Measurements from ENCODE around the gene ARHGEF17.

ARHGEF17 gene

DNA sequence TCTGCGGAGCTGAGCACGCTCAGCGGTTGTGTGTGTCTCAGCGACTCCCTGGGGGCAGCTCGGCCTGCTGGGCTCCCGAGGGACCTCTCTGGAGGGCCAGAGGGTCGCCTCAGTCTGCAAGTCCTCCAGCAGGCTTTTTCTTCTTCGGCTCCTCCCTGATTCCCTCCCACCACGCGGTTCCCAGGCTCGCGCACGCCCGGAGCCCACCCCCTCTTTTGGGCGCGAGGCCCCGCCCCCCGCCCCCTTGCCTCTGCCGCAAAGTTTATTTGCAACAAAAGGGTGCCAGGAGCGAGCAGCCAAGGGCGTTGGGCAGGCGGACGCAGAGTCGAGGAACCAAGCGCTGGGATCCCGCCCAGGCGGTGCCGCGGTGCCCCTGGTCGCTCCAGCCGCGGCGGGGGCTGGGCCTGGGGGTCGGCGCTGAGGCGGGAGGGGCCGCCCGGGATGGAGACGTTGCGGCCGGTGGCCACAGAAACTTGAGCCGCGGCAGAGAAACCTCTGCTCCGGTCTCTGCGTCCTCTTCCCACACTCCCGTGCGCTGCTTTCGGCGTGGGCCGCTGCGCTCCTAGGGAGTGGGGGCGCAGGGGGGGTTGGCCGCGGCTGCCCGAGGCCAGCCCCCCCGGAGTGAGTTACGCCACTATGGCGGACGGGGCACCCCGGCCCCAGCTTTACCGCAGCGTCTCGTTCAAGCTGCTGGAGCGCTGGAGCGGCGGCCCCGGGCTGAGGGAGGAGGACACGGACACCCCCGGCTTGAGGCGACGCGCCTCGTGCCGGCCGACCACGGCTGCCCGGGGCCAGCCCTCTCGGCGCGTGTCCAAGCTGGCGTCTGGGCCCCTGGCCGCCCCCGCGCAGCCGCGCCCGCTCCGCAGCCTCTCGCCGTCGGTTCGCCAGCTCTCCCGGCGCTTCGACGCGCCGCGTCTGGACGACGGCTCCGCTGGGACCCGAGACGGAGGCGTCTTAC lies at the start of gene ARHGEF17:
ARHGEF17 (plus strand) TSS at position 274 of the 958 bp plus-strand sequence; CDS start at position 637, 363 bp downstream.
- TF ChIP-seq ZNF274 (IDR thresholded peaks at IDR 0.05; ENCODE audit: low read depth, low read length), result no peak

DNA sequence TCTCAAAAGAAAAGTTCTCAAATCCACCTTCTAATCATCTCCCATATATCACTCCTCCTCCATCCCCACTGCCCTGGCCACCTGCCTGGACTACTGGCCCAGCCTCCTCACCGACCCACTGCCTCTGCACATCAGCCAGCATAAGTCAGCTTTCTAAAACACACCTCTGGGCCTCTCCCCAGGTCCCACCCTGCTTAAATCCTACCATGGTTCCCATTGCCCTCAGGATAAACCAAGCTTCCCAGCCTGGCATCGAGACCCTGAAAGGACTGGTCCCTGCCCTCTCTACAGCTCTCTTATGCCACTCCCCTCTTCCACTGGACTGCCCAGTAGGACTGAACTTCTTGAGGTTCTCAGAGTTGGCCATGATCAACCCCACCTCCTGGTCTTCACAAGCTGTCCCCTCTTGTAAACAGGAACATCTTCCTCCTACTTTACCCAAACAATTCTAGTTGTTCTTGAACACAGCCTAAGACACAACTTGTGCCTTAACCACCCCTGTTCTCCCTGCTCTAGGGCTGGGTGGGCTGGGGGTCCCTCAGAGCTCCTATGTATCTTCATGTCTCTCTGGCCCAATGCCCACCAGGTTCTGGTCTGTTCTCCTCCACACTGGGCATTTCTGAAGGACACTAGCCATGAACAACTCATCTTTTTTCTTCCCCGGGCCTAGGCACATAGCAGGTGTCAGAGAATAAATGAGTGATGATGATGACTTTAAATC lies 48.5 kb upstream of the ARHGEF17 start:
- TF ChIP-seq ZNF274 (IDR thresholded peaks at IDR 0.05; ENCODE audit: low read depth, low read length), result no peak
- H3K4me3 ChIP-seq (ENCODE audit: low read length), result no peak overlapping the region

More for the DNA sequence above, at the start of gene ARHGEF17:
- peak within 1 kb of the TSS; percentile 63 for H3K4me3 ChIP-seq (ENCODE audit: low read length)

DNA sequence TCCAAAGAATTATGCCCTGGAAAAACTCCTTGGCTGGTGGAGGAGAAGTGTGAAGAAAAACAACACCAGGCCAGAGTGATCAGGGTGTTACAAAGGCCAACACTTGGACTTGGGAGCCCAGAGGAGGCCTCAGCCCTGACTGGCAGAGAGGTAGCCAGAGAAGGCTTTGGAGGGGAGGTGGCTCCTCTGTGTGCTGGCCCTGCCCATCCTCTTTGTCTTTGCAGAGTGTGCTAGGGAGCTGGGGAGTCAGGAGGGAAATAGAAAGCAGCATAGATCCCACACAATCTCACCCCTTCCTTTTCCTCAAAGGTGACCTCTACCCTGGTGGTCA lies 48.0 kb upstream of the ARHGEF17 start:
- no peak overlapping the region for H3K4me3 ChIP-seq (ENCODE audit: low read length)

GRCh38 chr11:73262851-73263495 lies 45.1 kb upstream of the ARHGEF17 start:
- H3K4me3 ChIP-seq (ENCODE audit: low read length), result no peak overlapping the region
- TF ChIP-seq ZNF274 (IDR thresholded peaks at IDR 0.05; ENCODE audit: low read depth, low read length), result no peak

More for the DNA sequence above, 48.0 kb upstream of the ARHGEF17 start:
- TF ChIP-seq ZNF274 (IDR thresholded peaks at IDR 0.05; ENCODE audit: low read depth, low read length), result no peak

- TF ChIP-seq ZNF274 (IDR thresholded peaks at IDR 0.05; ENCODE audit: low read depth, low read length), result no peak
- H3K4me3 ChIP-seq (ENCODE audit: low read length), result no peak overlapping the region
Observed at GRCh38 chr11:73263640-73264039, 44.4 kb upstream of the ARHGEF17 start.

- no peak overlapping the region for H3K4me3 ChIP-seq (ENCODE audit: low read length)
- no peak for TF ChIP-seq ZNF274 (IDR thresholded peaks at IDR 0.05; ENCODE audit: low read depth, low read length)
Observed at GRCh38 chr11:73265278-73265810, 42.7 kb upstream of the ARHGEF17 start.

DNA sequence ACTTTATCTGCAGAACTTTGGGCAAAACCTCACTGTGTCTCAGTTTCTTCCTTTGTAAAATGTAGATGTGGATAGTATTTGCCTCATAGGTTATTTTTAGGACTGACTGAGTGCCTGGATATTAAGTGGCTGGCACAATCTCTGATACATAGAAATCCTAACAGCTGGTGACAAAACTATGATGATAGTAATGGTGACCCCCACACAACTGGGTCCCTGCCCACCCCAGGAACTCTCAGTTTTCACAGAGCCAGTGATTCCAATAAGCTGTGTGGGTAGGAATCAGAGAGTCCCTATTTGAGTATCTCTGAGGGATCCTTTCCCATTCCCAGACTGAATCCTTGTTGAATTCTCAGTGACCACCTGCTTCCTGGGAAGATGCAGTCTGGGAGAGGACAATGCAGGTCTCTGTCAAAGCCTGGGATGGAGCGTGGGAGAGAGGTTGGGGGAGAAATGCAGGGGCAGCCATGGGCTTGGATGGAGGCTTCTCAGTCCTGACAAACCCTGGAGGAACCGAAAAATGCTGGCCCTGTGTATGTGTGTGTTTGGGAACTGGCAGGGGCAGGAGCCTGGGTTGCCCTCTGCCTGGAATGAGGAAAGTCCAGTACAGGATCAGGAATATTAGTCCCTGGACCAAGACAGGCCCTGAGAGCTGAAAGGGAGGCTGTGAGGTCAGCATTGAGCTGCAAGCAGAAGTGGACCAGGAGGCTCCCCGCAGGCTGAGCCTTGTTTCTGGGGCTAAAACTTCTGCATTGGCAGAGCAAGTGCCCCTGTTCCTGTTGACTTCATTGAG lies 42.0 kb upstream of the ARHGEF17 start:
- H3K4me3 ChIP-seq (ENCODE audit: low read length), result no peak overlapping the region
- TF ChIP-seq ZNF274 (IDR thresholded peaks at IDR 0.05; ENCODE audit: low read depth, low read length), result no peak

DNA sequence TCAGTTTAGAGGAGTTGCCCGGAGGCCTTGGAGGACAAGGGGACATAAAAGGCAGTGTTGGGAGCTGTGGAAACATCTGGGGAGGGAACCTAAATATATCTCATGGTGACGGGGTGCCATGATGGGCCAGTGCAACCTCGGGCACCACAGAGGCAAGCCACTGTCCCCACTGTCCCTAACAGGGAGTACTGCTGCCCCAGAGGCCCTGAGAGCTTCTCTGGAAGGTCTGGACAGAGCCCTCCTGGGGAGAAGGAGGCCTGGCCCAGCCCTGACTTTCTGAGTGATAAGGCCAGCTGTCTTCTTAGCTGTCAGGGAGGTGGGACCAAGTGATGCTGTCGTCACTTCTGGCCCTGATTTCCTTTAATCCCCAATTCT lies 41.4 kb upstream of the ARHGEF17 start:
- no peak overlapping the region for H3K4me3 ChIP-seq (ENCODE audit: low read length)
- TF ChIP-seq ZNF274 (IDR thresholded peaks at IDR 0.05; ENCODE audit: low read depth, low read length), result no peak

DNA sequence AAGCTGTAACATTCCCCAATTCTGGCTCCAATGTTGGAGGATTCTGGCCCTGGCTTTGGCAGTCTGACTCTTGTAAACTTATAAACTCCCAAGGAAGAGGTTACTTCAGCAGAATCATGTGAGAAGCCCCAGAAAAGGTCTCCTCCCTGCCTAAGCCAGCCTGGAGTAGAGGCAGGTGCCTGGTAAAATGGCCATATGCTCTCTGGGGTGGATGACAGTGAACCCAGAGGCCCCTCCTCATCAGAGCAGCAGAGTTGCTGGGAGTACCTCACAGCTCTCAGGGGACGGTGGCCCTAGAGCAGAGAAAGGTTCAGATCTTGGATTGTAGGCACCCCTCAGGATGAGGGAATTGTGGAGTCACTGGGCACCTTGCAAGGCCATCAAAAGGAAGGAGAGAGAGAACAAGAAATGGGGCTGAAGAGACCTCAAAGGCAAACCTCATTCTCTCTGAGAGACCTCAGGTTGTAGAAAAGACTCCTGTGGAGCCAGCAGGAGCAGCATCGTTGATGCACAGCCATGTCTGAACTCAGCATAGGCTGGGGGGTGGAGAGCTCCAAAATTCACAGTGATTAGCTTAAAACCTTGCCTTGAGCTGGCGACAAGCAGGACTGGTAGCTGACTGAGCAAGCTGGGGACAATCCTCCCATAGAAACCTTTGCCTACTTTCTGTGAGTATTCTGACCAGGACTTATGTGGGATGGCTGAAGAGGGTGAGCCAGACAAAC lies 40.8 kb upstream of the ARHGEF17 start:
- H3K4me3 ChIP-seq (ENCODE audit: low read length), result no peak overlapping the region
- TF ChIP-seq ZNF274 (IDR thresholded peaks at IDR 0.05; ENCODE audit: low read depth, low read length), result no peak

DNA sequence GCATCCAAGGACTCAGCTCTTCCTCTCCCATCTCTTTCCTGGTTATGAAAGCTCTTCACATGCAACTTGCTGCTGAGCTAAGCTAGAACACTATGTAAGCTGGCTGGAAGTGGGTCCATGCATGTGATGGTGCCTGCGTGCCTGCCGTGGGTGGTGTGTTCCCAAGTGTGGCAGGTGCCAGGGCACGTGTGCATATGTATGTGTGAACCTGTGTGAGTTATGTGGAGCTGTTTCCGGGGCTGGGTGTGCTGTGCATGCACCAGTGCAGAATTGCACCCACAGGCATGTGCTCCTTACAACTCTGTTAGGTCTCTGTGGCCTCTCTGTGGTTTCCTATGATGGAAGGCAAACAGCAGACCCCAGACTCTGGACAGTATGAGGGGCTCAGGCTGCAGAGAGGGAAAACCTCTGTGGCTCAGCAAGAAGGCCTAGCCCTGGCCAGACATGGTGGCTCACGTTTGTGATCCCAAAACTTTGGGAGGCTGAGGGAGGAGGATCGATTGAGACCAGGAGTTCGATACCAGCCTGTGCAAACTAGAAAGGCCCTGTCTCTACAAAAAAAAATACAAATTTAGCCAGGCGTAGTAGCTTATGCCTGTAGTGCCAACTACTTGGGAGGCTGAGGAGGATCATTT lies 40.1 kb upstream of the ARHGEF17 start:
- TF ChIP-seq ZNF274 (IDR thresholded peaks at IDR 0.05; ENCODE audit: low read depth, low read length), result no peak
- no peak overlapping the region for H3K4me3 ChIP-seq (ENCODE audit: low read length)

DNA sequence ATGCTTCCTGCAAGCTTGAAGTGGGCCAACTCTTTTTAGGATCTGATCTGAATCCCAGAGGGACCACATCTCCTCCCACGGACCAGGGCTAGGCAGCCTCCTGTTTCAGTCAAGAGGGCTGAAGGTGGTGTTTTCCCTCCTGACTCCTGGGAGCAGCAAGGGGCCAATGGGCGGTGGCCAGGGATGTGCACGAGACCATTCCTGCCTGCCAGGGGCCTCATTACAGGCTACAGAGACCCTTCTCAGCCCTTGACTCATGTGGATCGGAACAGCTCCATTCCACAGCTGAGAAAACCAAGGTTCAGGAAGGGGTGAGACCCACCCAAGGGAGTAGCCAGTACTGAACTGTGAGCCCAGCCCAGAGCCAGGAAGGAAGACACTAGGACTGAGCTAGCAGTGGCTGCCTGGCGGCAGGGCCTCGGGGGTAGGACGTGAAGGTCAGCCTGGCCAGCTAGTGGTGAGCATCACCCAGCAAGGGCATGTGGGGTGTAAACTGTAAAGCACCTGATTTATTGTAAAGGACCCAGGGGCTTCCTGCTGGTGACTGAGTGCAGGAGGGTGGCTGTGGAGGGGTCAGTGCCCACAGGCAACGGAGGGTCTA lies 39.3 kb upstream of the ARHGEF17 start:
- H3K4me3 ChIP-seq (ENCODE audit: low read length), result no peak overlapping the region
- no peak for TF ChIP-seq ZNF274 (IDR thresholded peaks at IDR 0.05; ENCODE audit: low read depth, low read length)

- no peak overlapping the region for H3K4me3 ChIP-seq (ENCODE audit: low read length)
- TF ChIP-seq ZNF274 (IDR thresholded peaks at IDR 0.05; ENCODE audit: low read depth, low read length), result no peak
Observed at GRCh38 chr11:73269459-73270015, 38.5 kb upstream of the ARHGEF17 start.

All from GM08714 (cell line).